Suprapubic skin (tissue), 3 donors: ENCODE results near the gene ZNF8.

Experiments used
- EP300 ChIP-seq: sonication (generic); formaldehyde crosslinking; IDR thresholded peaks from one replicate; pipeline ENCODE4 v1.6.1; 2017; ENCODE audit warnings: antibody characterized with exemption
- TF ChIP-seq, protein P1 (sequence below), 2 donors: fragments of 200-600 bp in 1 of 2; fragments of 450-650 bp in 1 of 2; sonication (generic) in 1 of 2; IDR thresholded peaks; one replicate each; pipeline ENCODE4 v1.5.1; 2016 to 2019; ENCODE audit warnings: antibody characterized with exemption in 2 of 2, mild to moderate bottlenecking in 1 of 2, moderate library complexity in 1 of 2

DNA sequence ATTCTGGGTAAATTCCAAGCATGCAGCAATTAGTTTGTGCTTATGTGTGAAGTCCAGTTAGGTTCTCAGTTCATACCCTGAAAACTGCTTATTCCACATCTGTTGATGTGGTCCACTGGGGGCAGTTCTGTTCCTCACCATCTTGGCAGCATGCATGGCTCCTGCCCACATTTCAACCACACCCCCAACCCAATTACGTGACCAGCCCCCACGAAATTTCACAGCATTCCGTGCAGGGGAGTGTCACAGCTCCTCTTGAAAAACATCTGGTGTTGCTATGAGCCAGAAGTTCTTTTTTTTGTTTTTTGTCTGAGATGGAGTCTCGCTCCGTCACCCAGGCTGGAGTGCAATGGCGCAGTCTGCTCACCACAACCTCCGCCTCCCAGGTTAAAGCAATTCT lies 17.3 kb downstream of the ZNF8 start:
- TF ChIP-seq, protein P1, sequence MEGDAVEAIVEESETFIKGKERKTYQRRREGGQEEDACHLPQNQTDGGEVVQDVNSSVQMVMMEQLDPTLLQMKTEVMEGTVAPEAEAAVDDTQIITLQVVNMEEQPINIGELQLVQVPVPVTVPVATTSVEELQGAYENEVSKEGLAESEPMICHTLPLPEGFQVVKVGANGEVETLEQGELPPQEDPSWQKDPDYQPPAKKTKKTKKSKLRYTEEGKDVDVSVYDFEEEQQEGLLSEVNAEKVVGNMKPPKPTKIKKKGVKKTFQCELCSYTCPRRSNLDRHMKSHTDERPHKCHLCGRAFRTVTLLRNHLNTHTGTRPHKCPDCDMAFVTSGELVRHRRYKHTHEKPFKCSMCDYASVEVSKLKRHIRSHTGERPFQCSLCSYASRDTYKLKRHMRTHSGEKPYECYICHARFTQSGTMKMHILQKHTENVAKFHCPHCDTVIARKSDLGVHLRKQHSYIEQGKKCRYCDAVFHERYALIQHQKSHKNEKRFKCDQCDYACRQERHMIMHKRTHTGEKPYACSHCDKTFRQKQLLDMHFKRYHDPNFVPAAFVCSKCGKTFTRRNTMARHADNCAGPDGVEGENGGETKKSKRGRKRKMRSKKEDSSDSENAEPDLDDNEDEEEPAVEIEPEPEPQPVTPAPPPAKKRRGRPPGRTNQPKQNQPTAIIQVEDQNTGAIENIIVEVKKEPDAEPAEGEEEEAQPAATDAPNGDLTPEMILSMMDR (IDR thresholded peaks at IDR 0.05), result no peak
- TF ChIP-seq EP300, result no peak
